HG03520 (cell line): ENCODE results near the gene ZFHX3.

Source experiments
- ATAC-seq: cut with Tn5 transposase; IDR thresholded peaks from one replicate; pipeline ENCODE4 v1.9.1; 2021; ENCODE audit warnings: mild to moderate bottlenecking, moderate library complexity; ENCODE audit not compliant: unreplicated experiment

The ZFHX3 gene

GRCh38 chr16:72857834-72858664, 189.9 kb downstream of the ZFHX3 start:
- ATAC-seq = no peak

GRCh38 chr16:72856797-72857196, 191.1 kb downstream of the ZFHX3 start:
- no peak for ATAC-seq

- no peak for ATAC-seq
Measured at GRCh38 chr16:72854267-72854959, 193.5 kb downstream of the ZFHX3 start.

- ATAC-seq = no peak
Measured at GRCh38 chr16:72853575-72854266, 194.2 kb downstream of the ZFHX3 start.

GRCh38 chr16:72852421-72852820, 195.5 kb downstream of the ZFHX3 start:
- no peak for ATAC-seq

GRCh38 chr16:72850853-72851252, 197.1 kb downstream of the ZFHX3 start:
- no peak for ATAC-seq

- no peak for ATAC-seq
Measured at GRCh38 chr16:72850021-72850420, 197.9 kb downstream of the ZFHX3 start.

GRCh38 chr16:72848759-72849664, 198.9 kb downstream of the ZFHX3 start:
- no peak for ATAC-seq

- no peak for ATAC-seq
Measured at GRCh38 chr16:72848028-72848400, 199.9 kb downstream of the ZFHX3 start.

- no peak for ATAC-seq
Measured at GRCh38 chr16:72847187-72848027, 200.5 kb downstream of the ZFHX3 start.

GRCh38 chr16:72846594-72846993, 201.3 kb downstream of the ZFHX3 start:
- no peak for ATAC-seq

- no peak for ATAC-seq
Measured at GRCh38 chr16:72845322-72846020, 202.5 kb downstream of the ZFHX3 start.

- ATAC-seq = no peak
Measured at GRCh38 chr16:72844225-72844920, 203.6 kb downstream of the ZFHX3 start.

- ATAC-seq = no peak
Measured at GRCh38 chr16:72841506-72841905, 206.4 kb downstream of the ZFHX3 start.

- no peak for ATAC-seq
Measured at GRCh38 chr16:72840631-72841381, 207.1 kb downstream of the ZFHX3 start.

GRCh38 chr16:72838951-72839350, 209.0 kb downstream of the ZFHX3 start:
- ATAC-seq = no peak

GRCh38 chr16:72838586-72838910, 209.4 kb downstream of the ZFHX3 start:
- ATAC-seq = no peak
